GM13976 (cell line): ENCODE results near the gene TRMT2A.

Experiments
- DNase-seq: peaks from one replicate; pipeline ENCODE4 v3.0.0; 2012; ENCODE audit warnings: low spot score
- in situ Hi-C: fragments of 300-500 bp; cut with MboI; formaldehyde crosslinking; loops from one replicate; pipeline ENCODE4 v1.12.0; 2022; ENCODE audit warnings: low sequenced_read_pairs, mixed read lengths, inconsistent platforms; ENCODE audit not compliant: unreplicated experiment
- TF ChIP-seq, protein P1 (sequence below): IDR thresholded peaks from 2 replicates; pipeline ENCODE4 v1.5.1; 2012; ENCODE audit warnings: borderline replicate concordance, mild to moderate bottlenecking; ENCODE audit not compliant: insufficient read depth; ENCODE audit errors: extremely low read depth, missing control alignments, control extremely low read depth

Gene TRMT2A

DNA sequence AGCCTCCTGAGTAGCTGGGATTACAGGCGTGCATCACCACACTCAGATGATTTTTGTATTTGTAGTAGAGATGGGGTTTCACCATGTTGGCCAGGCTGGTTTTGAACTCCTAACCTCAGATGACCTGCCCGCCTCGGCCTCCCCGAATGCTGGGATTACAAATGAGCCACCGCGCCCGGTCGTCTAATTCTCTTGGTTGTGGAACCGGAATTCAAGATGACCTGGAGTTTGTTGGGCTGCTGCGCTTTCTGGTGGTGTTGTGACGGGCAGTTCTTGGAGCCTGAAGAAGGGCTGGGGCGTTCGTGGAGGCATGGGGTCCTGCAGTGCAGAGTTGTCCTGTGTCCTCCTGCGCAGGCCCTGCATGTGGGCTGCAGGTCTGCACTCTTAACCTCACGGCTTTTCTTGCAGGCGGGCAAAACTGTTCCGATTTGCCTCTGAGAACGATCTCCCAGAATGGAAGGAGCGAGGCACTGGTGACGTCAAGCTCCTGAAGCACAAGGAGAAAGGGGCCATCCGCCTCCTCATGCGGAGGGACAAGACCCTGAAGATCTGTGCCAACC is 4.9 kb upstream of the TRMT2A start:
- DNase-seq: no peak
- in situ Hi-C loops: loop anchor here (10.0 kb wide), 1 partner anchor 147 kb away; no protein-coding TSS in a partner anchor
- TF ChIP-seq, protein P1, sequence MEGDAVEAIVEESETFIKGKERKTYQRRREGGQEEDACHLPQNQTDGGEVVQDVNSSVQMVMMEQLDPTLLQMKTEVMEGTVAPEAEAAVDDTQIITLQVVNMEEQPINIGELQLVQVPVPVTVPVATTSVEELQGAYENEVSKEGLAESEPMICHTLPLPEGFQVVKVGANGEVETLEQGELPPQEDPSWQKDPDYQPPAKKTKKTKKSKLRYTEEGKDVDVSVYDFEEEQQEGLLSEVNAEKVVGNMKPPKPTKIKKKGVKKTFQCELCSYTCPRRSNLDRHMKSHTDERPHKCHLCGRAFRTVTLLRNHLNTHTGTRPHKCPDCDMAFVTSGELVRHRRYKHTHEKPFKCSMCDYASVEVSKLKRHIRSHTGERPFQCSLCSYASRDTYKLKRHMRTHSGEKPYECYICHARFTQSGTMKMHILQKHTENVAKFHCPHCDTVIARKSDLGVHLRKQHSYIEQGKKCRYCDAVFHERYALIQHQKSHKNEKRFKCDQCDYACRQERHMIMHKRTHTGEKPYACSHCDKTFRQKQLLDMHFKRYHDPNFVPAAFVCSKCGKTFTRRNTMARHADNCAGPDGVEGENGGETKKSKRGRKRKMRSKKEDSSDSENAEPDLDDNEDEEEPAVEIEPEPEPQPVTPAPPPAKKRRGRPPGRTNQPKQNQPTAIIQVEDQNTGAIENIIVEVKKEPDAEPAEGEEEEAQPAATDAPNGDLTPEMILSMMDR: no peak

DNA sequence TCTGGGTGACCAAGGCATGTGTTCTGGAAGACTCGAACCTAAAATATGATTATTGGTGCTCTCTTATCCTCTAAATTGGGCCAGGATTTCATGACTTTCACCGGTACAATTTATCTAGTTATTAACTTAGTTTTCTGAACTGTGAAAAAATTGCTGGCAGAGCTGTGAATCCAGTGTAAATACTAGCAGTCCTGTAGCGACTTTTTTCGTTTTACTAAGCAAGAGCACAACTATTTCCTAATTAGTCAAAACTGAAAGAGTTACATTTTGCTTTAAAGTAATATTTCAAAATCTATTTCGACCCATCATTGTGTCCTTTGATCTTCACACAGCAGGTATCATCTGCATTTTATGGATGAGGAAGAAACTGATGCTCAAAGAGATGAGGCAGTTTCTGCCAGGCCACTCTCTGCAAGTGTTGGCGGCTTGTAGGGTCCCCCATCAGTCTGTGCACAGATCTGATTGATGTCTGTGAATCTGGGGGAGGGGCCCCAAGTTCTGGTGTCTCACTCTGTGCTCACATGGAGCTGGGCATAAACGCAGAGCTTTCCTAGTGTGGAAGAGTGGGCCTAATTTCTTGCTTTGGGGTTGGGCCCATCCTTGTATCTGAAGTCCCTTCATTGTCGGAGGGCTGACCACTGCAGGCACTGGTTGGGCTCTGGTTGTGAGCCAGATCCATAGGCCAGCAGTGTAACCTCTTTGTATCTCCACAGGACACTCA is 1.4 kb upstream of the TRMT2A start:
- in situ Hi-C loops: no loop called here
- no peak for DNase-seq
- TF ChIP-seq, protein P1: no peak

DNA sequence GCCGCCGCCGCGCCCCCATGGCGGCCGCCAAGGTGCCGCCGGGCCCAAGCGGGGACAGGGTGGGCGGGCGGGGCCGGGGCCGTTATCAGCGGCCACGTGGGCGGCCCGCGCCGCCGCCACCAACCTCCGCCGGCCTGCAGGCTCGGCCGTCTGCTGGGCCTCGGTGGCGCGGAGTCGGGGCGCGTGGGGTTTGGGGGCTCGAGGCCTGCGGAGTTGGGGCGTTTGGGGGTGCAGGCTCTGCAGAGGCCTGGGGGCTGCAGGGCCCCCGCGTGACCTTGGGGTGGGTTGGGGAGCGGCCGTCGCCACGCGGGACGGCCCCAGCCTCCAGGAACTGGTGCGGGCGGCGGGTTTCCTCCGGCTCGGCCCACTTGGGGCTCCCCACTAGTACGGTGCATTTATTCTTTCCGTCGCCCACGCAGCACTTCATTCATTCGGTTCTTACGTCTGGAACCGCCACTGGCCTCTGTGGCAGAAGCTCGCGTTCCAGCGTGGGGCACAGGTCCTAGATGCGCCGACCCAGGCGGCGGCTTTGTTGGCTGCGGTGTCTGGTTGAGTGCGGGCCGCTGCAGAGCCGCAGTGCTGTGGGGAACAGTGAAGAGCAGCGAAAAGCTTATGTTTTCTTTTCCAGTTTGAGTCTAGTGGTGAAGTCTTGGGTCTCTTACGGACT is 740 bp upstream of the TRMT2A start:
- in situ Hi-C loops: no loop called here
- TF ChIP-seq, protein P1: no peak
- DNase-seq: peak; percentile 77

DNA sequence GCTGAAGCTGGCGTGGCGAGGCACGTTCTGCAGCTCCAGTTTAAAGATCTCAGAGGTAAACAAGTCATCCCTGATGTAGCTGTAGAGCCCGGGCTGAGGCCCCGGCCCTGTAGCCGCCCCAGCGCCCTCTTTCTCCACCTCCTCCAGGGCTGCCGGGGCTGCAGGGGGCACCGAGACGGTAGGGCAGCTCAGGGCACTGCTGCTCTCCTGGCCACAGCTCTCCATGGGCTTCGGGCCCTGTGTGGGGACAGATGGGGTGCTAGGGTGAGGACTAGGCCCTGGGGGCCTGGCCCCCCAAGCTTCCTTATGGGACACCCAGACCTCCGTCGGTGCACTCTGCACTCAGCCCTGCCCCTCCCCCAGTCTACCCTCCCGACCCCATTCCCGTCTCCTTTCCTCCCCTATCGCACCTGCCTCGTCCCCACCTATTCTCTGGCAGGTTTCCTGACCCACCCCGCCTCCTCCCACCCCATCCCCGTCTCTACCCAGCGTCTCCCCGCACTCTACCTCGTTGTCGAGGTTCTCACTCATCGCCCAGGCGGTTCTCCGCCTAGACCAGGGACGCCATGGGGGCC is 563 bp downstream of the TRMT2A start:
- in situ Hi-C loops: no loop called here
- TF ChIP-seq, protein P1: no peak
- no peak for DNase-seq

DNA sequence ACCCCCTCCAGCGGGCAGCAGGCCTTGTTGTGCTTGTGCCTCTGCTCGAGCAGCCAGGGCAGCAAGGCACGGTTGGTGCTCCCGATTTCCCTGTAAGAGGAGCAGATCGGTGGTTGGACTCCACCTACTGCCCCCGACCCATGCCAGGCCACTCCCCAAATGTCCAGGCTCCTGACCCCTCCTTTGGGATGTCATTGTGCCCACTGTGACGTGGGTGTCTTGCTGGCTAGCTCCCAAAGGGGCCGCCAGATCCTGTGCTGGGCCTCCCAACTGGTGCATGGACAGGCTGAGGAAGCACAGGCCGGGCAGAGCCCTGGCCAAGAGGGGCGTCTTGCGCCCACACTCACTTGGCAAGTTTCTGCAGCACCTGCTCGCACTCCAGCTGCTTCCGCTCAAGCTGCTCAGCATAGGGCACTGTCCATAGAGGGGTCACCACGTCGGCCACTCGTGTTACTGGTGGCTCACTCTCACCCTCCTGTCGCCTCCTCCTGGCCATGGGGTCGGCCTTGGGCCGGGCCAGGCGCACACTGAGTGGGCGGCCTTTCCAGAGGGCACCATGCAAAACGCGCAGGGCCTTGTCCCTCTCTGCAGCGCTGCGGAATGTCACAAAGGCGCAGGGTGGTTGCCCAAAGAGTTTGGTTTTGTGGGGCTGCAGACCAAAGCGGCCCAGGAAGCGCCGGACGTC is 1.2 kb downstream of the TRMT2A start, which contains the start of gene RANBP1:
Gene RANBP1 (plus strand): TSS at position 414 of the 685 bp plus-strand sequence. CDS start 81 bp downstream, at position 495.
- TF ChIP-seq, protein P1: no peak
- no peak for DNase-seq
- in situ Hi-C loops: no loop called here
